SHP77 (cell line): ENCODE measurements around the gene SLC4A8.

Experiments used
- DNase-seq, 2 experiments: peaks; one replicate each; lab custom pipeline; 2025; lab: John Stamatoyannopoulos, UW

The SLC4A8 gene

DNA sequence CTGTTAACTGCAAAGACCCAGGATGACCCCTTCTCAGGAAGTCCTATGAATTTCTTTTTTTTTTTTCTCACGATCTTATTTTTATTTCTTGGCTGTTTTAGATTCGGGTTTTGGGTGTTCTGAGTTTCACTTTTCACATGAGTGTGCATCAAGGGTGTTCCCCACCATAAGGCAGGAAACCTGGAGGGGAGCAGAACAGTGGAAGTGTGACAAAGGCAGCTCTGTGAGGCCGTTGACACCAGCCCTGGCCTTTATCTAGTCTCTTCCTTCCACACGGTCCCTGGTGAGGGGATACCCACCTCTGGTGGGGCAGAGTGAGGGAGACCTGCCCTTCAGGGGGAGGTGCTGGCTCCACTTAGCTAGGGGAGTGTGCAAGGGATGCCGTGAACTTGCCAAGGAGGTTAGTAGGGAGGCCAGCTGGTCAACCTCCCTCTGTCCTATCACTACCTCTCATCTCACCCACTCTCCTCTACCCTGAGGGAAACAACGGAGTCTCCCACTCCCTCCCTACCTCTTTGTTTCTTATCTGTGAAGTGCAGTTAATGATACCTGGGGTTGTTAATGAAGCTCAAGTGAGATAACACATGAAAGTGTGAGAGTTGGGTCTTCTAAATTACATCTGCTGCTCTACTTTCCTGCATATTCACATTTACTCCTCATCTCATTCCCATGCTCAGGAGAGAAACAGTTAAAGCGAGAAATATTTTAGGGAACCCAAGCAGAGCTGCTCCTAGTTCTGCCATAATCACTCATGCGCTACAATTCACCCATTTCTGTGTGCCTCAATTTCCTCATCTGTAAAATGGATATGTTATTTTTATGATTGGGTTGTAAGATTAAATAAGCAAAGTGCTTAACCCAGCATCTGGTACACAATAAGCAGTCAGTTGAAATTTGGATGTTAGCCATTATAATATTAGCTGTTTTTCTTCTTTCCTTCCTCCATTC, 29.1 kb upstream of the SLC4A8 start:
- DNase-seq, result no peak

- no peak for DNase-seq
Observed at GRCh38 chr12:51397670-51398069, 27.0 kb upstream of the SLC4A8 start.

DNA sequence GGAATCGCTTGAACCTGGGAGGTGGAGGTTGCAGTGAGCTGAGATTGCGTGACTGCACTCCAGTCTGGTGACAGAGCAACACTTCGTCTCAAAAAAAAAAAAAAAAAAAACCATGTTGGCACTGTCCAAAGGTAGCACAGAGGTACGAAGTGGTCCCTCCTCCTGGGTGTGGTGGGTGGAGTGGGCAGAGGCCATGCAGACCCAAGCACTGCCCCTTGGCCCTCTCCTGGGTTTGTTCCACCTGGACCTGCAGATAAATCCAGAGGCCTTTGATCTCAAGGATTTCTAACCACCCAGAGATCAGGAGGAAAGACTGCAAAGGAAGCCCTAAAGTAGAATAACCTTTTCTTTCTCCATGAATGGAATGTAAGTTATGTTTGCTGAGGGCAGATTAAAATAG, 24.7 kb upstream of the SLC4A8 start:
- no peak for DNase-seq

GRCh38 chr12:51401020-51401419, 23.6 kb upstream of the SLC4A8 start:
- DNase-seq, result no peak

DNA sequence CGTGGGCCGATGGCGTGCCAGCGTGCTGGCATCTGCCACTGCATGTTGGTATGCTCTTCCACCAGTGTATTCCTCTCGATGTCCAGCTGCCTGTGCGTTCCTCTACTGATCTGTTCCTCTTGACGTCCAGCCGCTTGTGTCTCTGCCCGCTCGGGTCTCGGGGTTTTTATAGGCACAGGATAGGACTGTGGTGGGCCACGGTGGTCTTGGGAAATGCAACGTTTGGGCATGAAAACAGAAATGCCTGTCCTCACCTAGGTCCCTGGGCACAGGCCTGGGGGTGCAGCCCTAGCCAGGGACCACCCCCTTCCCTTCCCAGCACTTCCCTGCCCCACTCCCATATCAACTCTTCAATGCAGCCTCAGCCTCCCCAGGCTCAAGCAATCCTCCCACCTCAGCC, 23.1 kb upstream of the SLC4A8 start:
- DNase-seq, result no peak

- no peak for DNase-seq
Observed at GRCh38 chr12:51401900-51402299, 22.7 kb upstream of the SLC4A8 start.

- no peak for DNase-seq
Observed at GRCh38 chr12:51403159-51403558, 21.5 kb upstream of the SLC4A8 start.

DNA sequence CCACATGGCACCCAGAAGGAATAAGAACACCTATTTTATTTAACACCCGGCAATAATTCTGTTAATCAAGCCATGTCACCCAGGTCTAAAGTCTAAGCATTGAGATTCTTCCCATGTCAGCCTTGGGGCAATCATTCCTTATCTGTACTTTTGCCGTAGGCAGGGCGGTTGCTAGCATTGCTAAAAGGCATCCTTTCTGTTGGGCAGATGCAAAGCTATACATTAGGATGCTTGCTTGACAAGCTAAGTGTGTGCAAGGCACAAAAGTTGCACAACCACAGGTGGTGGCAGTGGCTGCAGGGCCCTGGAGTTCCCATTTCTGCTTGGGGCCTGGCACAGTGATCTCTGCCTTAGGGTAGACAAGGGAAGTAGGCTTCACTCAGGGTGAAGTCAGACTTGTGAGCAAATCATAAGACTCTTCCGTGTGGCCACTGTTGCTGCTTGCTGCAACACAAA, 20.9 kb upstream of the SLC4A8 start:
- no peak for DNase-seq

- no peak for DNase-seq
Observed at GRCh38 chr12:51404627-51405026, 20.0 kb upstream of the SLC4A8 start.

GRCh38 chr12:51405801-51406207, 18.8 kb upstream of the SLC4A8 start:
- DNase-seq, result no peak

DNA sequence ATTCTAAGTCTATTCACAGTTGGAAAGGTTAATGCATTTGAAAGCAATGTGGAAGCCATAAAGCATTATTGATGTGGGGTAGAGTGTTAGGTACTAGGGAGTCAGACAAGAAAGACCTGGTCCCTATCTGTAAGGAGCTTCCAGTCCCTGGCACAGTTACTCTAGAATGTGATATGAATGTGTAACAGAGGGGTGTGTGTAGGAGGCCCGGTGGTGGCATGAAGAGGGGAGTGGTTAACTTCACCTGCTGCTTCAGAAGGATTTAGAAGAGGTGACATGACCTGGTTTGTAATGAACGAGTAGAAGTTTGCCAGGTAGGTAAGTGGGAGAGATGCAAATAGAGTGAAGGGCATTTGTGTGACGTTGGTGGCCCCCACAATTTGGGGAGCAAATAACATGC, 18.3 kb upstream of the SLC4A8 start:
- no peak for DNase-seq

DNA sequence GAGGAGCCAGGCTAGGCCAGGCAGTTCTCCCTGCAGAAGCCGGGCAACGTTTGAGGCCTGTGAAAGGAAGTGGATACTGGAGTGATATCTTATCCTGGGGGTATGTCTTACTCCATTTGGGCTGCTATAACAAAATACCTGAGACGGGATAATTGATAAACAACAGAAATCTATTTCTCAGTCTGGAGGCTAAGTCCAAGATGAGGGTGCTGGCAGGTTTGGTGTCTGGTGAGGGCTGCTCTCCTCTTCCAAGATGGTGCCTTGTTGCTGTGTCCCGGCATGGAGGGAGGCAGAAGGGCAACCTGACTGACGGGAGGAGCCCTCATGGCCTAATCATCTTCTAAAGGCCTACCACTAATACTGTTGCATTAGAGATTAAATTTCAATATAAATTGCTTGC, 17.8 kb upstream of the SLC4A8 start:
- no peak for DNase-seq

- no peak for DNase-seq
Observed at GRCh38 chr12:51407604-51408003, 17.0 kb upstream of the SLC4A8 start.

DNA sequence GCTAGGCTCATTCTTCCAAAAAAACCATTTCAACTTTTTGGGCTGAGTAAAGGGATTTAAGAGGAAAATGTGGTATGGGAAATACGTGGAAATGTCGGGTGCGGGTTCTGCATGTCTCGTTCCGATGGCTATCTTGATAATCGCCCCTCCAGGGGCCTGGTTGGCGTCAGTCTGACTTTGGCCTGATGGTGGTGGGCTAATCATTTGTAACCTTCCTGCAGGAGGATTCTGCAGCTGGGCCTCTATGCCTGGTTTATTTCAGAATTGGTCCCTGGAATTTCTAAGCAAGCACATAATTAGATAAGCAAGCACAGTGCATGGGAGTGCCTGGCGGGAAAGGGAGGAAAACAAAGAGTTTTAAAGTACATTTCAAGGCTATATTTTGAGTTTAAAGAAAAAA, 14.8 kb upstream of the SLC4A8 start:
- no peak for DNase-seq

GRCh38 chr12:51413149-51413548, 11.5 kb upstream of the SLC4A8 start:
- no peak for DNase-seq

DNA sequence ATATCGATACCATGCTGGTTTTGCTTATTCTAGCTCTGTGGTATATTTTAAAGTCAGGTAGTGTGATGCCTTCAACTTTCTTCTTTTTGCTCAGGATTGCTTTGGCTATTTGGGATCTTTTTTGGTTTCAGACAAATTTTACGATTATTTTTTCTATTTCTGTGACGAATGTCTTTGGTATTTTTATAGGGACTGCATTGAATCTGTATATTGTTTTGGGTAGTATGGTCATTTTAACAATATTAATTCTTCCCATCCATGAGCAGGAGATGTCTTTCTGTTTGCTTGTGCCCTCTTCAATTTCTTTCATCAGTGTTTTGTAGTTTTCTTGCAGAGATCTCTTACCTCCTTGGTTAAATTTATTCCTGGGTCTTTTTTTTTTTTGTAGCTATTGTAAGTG, 10.8 kb upstream of the SLC4A8 start:
- no peak for DNase-seq

GRCh38 chr12:51415931-51416330, 8.7 kb upstream of the SLC4A8 start:
- DNase-seq, result no peak

GRCh38 chr12:51417826-51418225, 6.8 kb upstream of the SLC4A8 start:
- no peak for DNase-seq

DNA sequence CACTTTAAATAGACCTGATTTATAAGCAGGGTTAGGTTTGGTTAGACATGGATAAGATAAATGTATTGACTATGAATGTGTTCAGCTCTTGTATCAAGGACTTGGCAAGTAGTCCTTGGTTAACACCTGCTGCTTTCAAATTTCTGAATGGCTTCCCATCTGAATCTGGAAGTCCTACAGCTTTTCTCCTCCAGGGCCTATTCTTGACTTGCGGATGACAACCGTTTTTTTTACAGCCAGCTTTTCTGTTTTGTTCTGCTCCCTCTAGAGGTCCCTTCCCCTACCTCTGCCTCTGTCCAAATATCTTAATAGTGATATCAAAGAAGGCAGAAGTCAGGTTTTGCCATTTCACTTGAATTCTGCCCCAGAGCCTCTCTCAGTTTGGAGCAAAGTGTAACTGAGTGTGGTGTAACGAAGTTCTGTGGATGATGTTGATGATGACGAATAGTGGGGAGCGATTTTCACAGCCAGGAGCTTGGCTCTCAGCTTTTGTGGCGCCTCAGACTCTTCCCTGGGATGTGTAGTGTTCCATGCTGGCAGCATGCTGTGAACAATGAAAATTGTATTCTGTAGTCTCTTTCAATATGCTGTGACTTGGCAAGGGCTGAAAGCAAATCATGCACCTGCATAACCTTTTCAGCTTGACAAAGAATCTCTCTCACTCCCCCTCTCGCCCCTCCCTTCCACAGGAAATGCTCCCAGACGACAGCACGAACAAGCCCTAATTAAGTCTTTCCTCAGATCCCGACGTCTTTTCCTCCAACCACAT, 5.0 kb upstream of the SLC4A8 start:
- peak; percentile 22 to 43 for DNase-seq

DNA sequence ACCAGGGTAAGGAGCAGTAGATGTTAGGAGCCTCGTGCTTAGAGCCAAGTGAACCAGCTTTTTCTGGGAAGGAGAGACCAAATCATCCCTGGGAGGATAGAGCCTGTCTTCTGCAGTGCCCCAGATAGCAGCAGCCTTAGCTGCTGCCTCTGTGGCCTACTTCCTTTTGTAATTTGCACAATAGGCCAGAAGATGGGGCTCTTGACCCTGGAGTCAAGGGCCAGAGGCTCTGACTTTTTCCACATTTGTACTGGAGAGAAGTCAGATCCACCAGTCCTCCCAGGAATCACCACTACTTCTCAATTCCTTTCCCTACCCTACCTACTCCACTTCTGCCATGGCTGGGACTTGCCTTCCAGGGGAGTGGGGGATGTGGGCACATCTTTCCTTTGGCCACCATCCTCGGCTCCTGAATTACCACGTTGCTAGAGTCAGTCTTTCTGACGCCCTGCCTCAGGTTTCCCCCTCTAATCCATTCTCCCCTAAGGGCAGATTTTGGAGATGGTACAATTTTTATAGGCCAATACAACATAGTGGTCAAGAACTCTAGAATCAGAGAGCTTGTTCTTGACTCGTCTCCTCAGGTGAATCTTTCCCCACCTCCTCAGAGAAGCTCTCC, 3.3 kb upstream of the SLC4A8 start:
- DNase-seq, result peak; percentile 66 to 81

GRCh38 chr12:51424094-51424661, 453 bp upstream of the SLC4A8 start:
- no peak for DNase-seq

GRCh38 chr12:51428256-51428655, 3.6 kb downstream of the SLC4A8 start:
- DNase-seq, result no peak
